HG02840 (cell line): Measurements from ENCODE around the gene USP9X.
"Not testable (repeated sequence)": the region's sequence is repeated elsewhere in the genome, so short reads cannot be mapped to it uniquely, and the experiment has no call there.

Experiments
- ATAC-seq: cut with Tn5 transposase; IDR thresholded peaks from one replicate; pipeline ENCODE4 v1.9.1; 2021; ENCODE audit warnings: mild to moderate bottlenecking, moderate library complexity, moderate number of reproducible peaks; ENCODE audit not compliant: unreplicated experiment, low FRiP score

The USP9X gene

GRCh38 chrX:41084044-41084892 is 977 bp upstream of the USP9X start:
- ATAC-seq = peak; percentile 62

GRCh38 chrX:41085512-41085877 is 250 bp downstream of the USP9X start:
- peak; percentile 36 for ATAC-seq

GRCh38 chrX:41085878-41086626 is 807 bp downstream of the USP9X start:
- ATAC-seq = peak; percentile 6

GRCh38 chrX:41086627-41086932 is 1.3 kb downstream of the USP9X start:
- no peak for ATAC-seq

- no peak for ATAC-seq
These were observed 2.0 kb downstream of the USP9X start for GRCh38 chrX:41087201-41087600.

- ATAC-seq = no peak
These were observed 5.5 kb downstream of the USP9X start for GRCh38 chrX:41090568-41091238.

- ATAC-seq = no peak
These were observed 7.5 kb downstream of the USP9X start for GRCh38 chrX:41092776-41093175.

GRCh38 chrX:41095174-41095573 is 9.9 kb downstream of the USP9X start:
- ATAC-seq = no peak

- no peak for ATAC-seq
These were observed 10.7 kb downstream of the USP9X start for GRCh38 chrX:41095908-41096307.

- no peak for ATAC-seq
These were observed 11.2 kb downstream of the USP9X start for GRCh38 chrX:41096339-41096955.

GRCh38 chrX:41097326-41097725 is 12.1 kb downstream of the USP9X start:
- ATAC-seq = no peak

GRCh38 chrX:41100200-41100599 is 15.0 kb downstream of the USP9X start:
- no peak for ATAC-seq

GRCh38 chrX:41100819-41101218 is 15.6 kb downstream of the USP9X start:
- ATAC-seq = no peak

- ATAC-seq = no peak
These were observed 19.8 kb downstream of the USP9X start for GRCh38 chrX:41105005-41105404.

GRCh38 chrX:41106257-41106656 is 21.0 kb downstream of the USP9X start:
- ATAC-seq = not testable (repeated sequence)

GRCh38 chrX:41108007-41108406 is 22.8 kb downstream of the USP9X start:
- ATAC-seq = no peak

- ATAC-seq = no peak
These were observed 23.4 kb downstream of the USP9X start for GRCh38 chrX:41108463-41109205.

GRCh38 chrX:41110801-41111625 is 25.8 kb downstream of the USP9X start:
- ATAC-seq = no peak

GRCh38 chrX:41115104-41115425 is 29.8 kb downstream of the USP9X start:
- not testable (repeated sequence) for ATAC-seq

GRCh38 chrX:41116948-41117347 is 31.7 kb downstream of the USP9X start:
- ATAC-seq = peak; percentile 59
